Activated naive CD4-positive, alpha-beta T cell treated with anti-CD3 and anti-CD28 coated beads for 36 hours (primary cell): Measurements from ENCODE around the gene B3GNT8. TPM values are rescaled to one million over a fixed set of nuclear protein-coding genes. Genes with fewer than 3 reads are reported as not detected.

Source experiments
- CTCF ChIA-PET: fragments of 350-600 bp; sonication (Branson Sonifier 250); formaldehyde crosslinking; loops from one replicate; lab custom pipeline; 2021; ENCODE audit warnings: antibody characterized with exemption; lab: Charles Lee
- DNase-seq: peaks from one replicate; pipeline ENCODE4 v3.0.0-alpha.2; 2020
- H3K27ac Mint-ChIP-seq: one replicate; pipeline ENCODE4 v1.8.0; 2021; ENCODE audit warnings: mild to moderate bottlenecking, mixed read lengths
- H3K27me3 Mint-ChIP-seq: one replicate; pipeline ENCODE4 v1.8.0; 2021; ENCODE audit warnings: low read depth, mixed read lengths
- H3K36me3 Mint-ChIP-seq: one replicate; pipeline ENCODE4 v1.8.0; 2021; ENCODE audit warnings: low read depth, mixed read lengths
- H3K4me1 Mint-ChIP-seq: one replicate; pipeline ENCODE4 v1.8.0; 2021; ENCODE audit warnings: low read depth, mixed read lengths
- H3K4me3 Mint-ChIP-seq: one replicate; pipeline ENCODE4 v1.8.0; 2021; ENCODE audit warnings: mild to moderate bottlenecking, moderate library complexity, mixed read lengths
- H3K9me3 Mint-ChIP-seq: one replicate; pipeline ENCODE4 v1.8.0; 2021; ENCODE audit warnings: mixed read lengths
- intact Hi-C: fragments of 100-400 bp; cut with micrococcal nuclease; formaldehyde crosslinking; loops from one replicate; pipeline ENCODE4 v1.15.1; 2023
- total RNA-seq, 2 experiments: library from RNA; stranded (reverse); gene quantifications; one replicate each; pipeline ENCODE4 v1.2.3, GENCODE V29; 2021

B3GNT8 gene
- total RNA-seq, 2 experiments from 2014 or later = 0.29 TPM; not detected in 1

DNA sequence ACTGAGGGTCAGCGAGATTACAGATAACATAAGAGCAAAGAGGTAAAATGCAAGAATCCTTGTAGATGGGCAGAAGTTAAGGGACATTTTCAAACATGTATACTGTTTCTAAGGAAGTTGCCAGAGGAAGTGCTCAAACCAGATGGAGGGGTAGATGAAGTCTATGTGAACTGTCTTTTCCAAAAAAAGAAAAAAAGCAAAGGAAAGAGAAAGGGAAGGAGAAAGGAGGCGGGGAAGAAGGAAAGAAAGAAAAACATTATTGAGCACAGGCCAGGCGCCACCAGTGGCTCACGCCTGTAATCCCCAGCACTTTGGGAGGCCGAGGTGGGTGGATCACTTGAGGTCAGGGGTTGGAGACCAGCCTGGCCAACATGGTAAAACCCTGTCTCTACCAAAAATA is 7.3 kb upstream of the B3GNT8 start:
- H3K9me3 Mint-ChIP-seq = no peaks in the 10 kb centered on the region
- intact Hi-C loops = no loop called here
- no peaks in the 10 kb centered on the region for H3K27me3 Mint-ChIP-seq
- peaks cover 10% of the 10 kb centered on the region for H3K4me1 Mint-ChIP-seq
- no peak for DNase-seq
- CTCF ChIA-PET = interaction anchor here (0.6 to 2.0 kb wide), 2 partner anchors 15 to 53 kb away, joined by 5 to 9 read pairs; no protein-coding TSS in a partner anchor
- no peak overlapping the region for H3K27ac Mint-ChIP-seq
- H3K36me3 Mint-ChIP-seq = peaks cover 10% of the 10 kb centered on the region
- no peak overlapping the region for H3K4me3 Mint-ChIP-seq

DNA sequence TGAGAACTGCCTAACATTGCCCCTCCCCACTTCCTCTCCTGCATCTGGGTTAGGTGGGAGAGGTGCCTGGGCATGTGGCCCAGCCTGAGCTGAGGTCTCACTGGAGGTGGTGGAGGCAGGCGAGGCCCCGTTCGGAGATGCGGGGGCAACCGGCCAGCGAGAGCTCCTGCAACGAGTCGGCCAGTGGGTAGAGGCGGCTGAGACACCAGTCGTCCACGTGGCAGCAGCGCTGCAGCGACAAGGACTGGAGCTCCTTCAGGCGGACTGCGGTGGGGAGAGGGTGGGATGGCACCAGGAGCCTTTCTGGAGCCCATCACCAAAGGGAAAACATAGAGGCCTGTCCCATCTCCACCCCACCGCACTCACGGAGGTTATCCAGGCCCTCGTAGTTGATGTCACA is 6.0 kb upstream of the B3GNT8 start:
- Mint-ChIP-seq H3K4me1 (peaks cover 10% of the 10 kb centered on the region), H3K27ac (peak overlapping the region; percentile 53), H3K36me3 (peaks cover 11% of the 10 kb centered on the region), H3K9me3 (no peaks in the 10 kb centered on the region), H3K27me3 (no peaks in the 10 kb centered on the region), H3K4me3 (no peak overlapping the region)
- intact Hi-C loops = no loop called here
- CTCF ChIA-PET = interaction anchor here (0.6 kb wide), 1 partner anchor 904 kb away, joined by 3 read pairs; no protein-coding TSS in a partner anchor
- no peak for DNase-seq

DNA sequence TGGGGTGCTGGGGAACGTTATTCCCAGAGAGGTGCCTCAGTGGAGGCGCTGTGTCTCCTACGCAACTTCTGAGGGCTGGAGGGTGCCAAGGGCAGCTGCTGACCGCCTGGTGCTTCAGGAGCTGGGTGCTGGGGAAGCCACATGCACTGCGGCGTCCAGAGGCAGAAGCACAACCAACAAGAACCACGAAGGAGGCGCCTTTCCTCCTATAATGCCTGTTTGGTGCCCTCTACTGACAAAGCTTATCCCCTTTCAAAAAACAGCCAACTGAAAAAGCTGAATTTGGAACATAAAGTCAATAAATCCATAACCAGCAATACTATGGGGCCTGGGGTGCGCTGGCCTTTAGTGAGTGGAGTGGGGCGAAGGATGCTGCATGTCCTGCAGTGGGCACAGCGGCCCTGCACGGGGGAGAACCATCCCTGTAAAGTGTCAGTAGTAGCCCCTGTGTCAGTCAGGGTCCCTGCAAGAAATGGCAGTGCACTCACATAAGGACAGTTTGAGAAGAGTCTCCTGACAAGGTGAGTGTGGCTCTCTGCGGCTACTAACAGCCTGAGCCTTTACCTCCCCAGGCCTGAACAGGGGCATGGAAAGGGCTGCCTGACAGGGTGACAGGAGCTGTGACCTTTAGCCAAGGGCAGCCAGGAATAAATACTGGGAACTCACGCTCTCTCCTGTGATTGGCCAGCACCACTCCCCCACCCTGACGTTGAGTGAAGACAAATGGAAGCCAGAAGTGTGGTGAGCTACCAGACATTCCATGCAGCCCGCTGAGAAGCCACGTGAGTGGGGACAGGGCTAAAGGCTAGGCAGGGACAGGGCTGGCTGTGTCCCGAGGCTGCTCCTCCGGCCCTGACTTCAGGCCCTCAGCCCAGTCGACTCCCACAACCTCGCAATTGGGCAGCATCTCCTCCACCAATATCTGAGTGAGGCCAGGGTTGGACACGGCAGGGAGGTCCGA is 4.5 kb upstream of the B3GNT8 start:
- Mint-ChIP-seq H3K27ac (no peak overlapping the region), H3K4me1 (peaks cover 24% of the 10 kb centered on the region), H3K4me3 (no peak overlapping the region), H3K9me3 (no peaks in the 10 kb centered on the region), H3K36me3 (peaks cover 8% of the 10 kb centered on the region), H3K27me3 (no peaks in the 10 kb centered on the region)
- intact Hi-C loops = no loop called here
- no peak for DNase-seq
- CTCF ChIA-PET = interaction anchor here (0.6 to 1.5 kb wide), 5 partner anchors 18 to 268 kb away, joined by 3 to 7 read pairs (median 4); no protein-coding TSS in a partner anchor

- peaks cover 22% of the 10 kb centered on the region for H3K4me1 Mint-ChIP-seq
- H3K9me3 Mint-ChIP-seq = no peaks in the 10 kb centered on the region
- intact Hi-C loops = no loop called here
- H3K4me3 Mint-ChIP-seq = no peak overlapping the region
- no peak for DNase-seq
- H3K36me3 Mint-ChIP-seq = peaks cover 8% of the 10 kb centered on the region
- CTCF ChIA-PET = interaction anchor here (1.1 to 1.5 kb wide), 4 partner anchors 19 to 227 kb away, joined by 3 to 4 read pairs (median 4); no protein-coding TSS in a partner anchor
- no peak overlapping the region for H3K27ac Mint-ChIP-seq
- no peaks in the 10 kb centered on the region for H3K27me3 Mint-ChIP-seq
Observed at GRCh38 chr19:41430922-41431321, 3.7 kb upstream of the B3GNT8 start.

GRCh38 chr19:41428481-41428859 is 1.3 kb upstream of the B3GNT8 start:
- CTCF ChIA-PET = interaction anchor here (0.8 to 1.7 kb wide), 3 partner anchors 9 to 135 kb away, joined by 3 to 12 read pairs (median 3); partner anchors contain the start of gene DMAC2
- no peaks in the 10 kb centered on the region for H3K27me3 Mint-ChIP-seq
- intact Hi-C loops = loop anchor here (5.0 kb wide), 1 partner anchor 226 kb away; no protein-coding TSS in a partner anchor
- H3K27ac Mint-ChIP-seq = peak overlapping the region; percentile 41
- no peak overlapping the region for H3K4me3 Mint-ChIP-seq
- peaks cover 23% of the 10 kb centered on the region for H3K4me1 Mint-ChIP-seq
- H3K36me3 Mint-ChIP-seq = peaks cover 8% of the 10 kb centered on the region
- DNase-seq = no peak
- no peaks in the 10 kb centered on the region for H3K9me3 Mint-ChIP-seq

DNA sequence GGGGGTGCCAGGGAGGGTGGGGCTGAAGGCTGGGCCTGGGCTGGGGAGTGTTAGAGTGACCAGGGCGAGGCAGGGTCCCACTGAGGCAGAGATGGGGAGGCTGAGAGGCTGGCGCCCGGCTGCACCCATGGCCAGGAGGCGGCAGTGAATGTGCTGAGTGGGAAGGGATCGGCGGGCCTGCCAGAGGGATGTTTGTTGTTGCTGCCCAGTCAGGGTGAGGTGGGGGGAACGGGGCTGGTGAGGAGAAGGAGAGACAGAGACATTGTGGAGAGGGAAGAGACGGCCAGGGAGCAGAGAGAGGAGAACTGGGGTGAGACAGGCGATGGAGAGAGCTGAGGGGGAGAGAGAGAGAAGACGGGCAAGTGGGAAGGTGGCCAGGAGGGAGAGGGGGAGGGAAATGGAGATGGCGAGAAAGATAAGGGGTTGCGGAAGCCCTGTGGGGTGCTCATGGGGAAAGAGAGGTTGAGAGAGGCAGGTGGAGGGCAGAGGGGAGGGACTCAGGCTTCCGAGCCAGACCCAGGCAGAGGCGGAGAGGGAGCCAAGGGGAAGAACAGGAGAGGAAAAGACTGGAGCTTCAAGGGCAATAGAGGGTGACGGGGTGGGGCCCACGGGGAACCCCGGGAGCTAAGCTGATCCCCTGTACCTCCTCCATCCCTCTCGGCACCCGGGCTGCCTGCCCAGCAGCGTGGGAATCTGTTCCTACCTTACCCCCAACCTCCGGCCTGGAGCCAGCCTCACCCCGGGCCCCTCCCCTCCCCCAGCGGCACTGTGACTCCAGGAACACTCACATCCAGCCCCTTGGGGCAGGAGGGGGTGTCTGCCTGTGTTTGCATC is 690 bp upstream of the B3GNT8 start:
- peaks cover 23% of the 10 kb centered on the region for H3K4me1 Mint-ChIP-seq
- H3K27ac Mint-ChIP-seq = peak overlapping the region; percentile 74
- peaks cover 8% of the 10 kb centered on the region for H3K36me3 Mint-ChIP-seq
- intact Hi-C loops = loop anchor here (5.0 kb wide), 1 partner anchor 226 kb away; no protein-coding TSS in a partner anchor
- CTCF ChIA-PET = interaction anchor here (0.8 to 1.7 kb wide), 3 partner anchors 10 to 136 kb away, joined by 3 to 12 read pairs (median 3); partner anchors contain the start of gene DMAC2
- peak overlapping the region; percentile 65 for H3K4me3 Mint-ChIP-seq
- peak; percentile 26 for DNase-seq
- H3K9me3 Mint-ChIP-seq = no peaks in the 10 kb centered on the region
- H3K27me3 Mint-ChIP-seq = no peaks in the 10 kb centered on the region

DNA sequence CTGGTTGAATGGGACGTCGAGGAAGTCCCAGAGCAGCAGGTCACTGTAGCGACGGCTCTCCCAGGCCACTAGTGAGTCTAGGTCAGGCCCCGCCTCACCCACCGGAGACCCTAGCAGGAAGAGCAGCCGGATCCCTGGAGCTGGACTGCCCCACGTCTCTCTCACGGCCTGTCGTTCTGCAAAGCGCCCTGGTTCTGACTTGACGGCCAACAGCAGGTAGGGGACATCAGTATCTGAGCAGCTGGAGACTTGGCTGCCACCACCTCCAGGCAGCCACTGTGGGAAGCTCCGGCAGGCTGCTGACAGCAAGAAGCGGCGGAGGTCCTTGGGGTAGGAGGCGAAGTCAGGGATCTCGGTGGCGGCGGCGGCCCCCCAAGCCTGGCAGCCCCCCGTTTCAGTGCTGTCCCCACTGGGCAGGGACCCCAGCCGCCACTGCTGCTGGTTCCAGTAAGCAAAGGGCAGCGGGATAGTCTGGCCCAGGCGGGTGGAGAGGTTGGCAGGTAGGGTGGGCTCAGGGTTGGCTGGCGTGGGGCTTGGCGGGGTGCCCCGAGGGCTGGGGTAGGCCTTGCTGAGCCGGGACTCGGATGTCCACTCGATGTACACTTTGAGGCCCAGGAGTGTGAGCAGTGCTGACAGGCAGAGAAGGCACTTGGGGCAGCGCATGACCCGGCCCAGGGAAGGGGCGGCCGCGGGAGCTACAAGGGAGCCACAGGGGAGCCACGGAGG is 895 bp downstream of the B3GNT8 start:
- CTCF ChIA-PET = interaction anchor here (0.5 kb wide), 1 partner anchor 127 kb away, joined by 3 read pairs; no protein-coding TSS in a partner anchor
- DNase-seq = no peak

DNA sequence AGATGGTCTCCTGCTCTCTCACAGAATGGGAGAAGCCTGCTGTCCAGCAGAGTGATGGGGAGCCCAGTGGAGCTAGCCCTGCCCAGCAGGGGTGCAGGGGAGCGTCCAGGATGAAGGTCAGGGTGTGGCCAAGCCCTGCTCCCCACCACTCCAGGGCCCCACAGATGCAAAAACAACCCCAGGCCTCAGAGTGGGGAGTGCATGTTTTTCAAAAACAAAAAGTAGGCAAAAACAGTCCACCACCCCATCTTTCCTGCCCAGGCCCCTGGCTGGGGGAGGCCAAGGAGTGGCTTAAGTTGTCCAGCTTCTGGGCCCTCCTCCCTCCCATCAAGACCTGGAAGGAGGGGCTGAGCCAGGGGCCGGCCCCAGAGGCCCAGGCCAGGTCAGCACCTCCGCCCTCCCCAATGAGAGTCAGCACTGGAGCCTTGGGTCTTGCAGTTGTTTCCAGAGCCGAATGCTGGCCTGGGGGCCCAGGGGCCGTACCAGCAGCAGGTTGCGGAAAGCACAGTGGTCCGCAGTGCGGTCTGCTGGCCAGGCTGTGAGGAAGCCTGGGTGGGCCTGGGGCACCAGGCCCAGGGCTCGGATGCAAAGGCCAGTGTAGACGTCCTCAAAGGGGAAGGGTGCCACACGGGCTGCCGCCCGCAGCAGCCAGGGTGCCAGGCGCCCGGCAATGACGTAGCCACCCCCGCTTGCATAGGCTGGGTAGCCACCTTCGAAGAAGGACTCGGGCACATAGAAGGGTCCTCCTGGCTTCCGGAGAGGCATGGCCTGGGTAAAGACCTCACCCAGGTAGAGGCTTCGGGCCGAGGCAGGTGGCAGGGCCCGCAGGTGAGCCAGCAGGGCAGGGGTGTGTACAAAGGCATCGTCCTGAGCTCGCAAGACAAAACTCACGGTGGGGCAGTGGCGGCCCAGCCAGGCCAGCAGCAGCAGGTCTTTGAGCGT is 1.7 kb downstream of the B3GNT8 start:
- Mint-ChIP-seq H3K4me3 (no peak overlapping the region), H3K27ac (no peak overlapping the region)
- no peak for DNase-seq

More for the DNA sequence above, 895 bp downstream of the B3GNT8 start:
- H3K27me3 Mint-ChIP-seq = no peaks in the 10 kb centered on the region
- H3K9me3 Mint-ChIP-seq = no peaks in the 10 kb centered on the region
- H3K36me3 Mint-ChIP-seq = peaks cover 7% of the 10 kb centered on the region
- intact Hi-C loops = loop anchor here (5.0 kb wide), 1 partner anchor 224 kb away; no protein-coding TSS in a partner anchor
- no peak overlapping the region for H3K27ac Mint-ChIP-seq
- H3K4me1 Mint-ChIP-seq = peaks cover 23% of the 10 kb centered on the region
- no peak overlapping the region for H3K4me3 Mint-ChIP-seq

DNA sequence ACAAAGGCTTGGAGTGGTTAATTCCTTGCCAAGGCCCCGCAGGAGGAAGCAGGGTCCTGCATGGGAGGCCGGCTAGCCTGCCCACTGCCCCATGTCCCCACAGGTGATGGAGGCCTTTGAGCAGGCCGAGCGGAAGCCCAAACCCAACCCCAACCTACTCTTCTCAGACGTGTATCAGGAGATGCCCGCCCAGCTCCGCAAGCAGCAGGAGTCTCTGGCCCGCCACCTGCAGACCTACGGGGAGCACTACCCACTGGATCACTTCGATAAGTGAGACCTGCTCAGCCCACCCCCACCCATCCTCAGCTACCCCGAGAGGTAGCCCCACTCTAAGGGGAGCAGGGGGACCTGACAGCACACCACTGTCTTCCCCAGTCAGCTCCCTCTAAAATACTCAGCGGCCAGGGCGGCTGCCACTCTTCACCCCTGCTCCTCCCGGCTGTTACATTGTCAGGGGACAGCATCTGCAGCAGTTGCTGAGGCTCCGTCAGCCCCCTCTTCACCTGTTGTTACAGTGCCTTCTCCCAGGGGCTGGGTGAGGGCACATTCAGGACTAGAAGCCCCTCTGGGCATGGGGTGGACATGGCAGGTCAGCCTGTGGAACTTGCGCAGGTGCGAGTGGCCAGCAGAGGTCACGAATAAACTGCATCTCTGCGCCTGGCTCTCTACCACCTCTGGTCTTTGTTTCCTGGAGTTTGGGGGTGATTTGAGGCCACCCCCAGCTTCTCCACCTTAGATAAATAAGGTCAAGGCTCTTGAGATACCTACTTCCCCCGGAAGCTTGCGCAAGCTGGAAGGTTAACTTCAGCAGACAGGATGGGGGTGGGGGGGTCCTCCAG is 2.6 kb downstream of the B3GNT8 start:
- CTCF ChIA-PET = no interaction called here

More for the DNA sequence above, 1.7 kb downstream of the B3GNT8 start:
- no peaks in the 10 kb centered on the region for H3K27me3 Mint-ChIP-seq
- CTCF ChIA-PET = interaction anchor here (0.6 kb wide), 1 partner anchor 140 kb away, joined by 4 read pairs; no protein-coding TSS in a partner anchor
- no peaks in the 10 kb centered on the region for H3K9me3 Mint-ChIP-seq
- peaks cover 23% of the 10 kb centered on the region for H3K4me1 Mint-ChIP-seq
- intact Hi-C loops = loop anchor here (5.0 kb wide), 1 partner anchor 223 kb away; no protein-coding TSS in a partner anchor
- peaks cover 10% of the 10 kb centered on the region for H3K36me3 Mint-ChIP-seq

GRCh38 chr19:41422955-41423354 is 4.2 kb downstream of the B3GNT8 start:
- no peak for DNase-seq
- CTCF ChIA-PET = no interaction called here
- intact Hi-C loops = no loop called here
- H3K4me3 Mint-ChIP-seq = no peak overlapping the region
- no peak overlapping the region for H3K27ac Mint-ChIP-seq
- peaks cover 8% of the 10 kb centered on the region for H3K36me3 Mint-ChIP-seq
- no peaks in the 10 kb centered on the region for H3K9me3 Mint-ChIP-seq
- peaks cover 14% of the 10 kb centered on the region for H3K4me1 Mint-ChIP-seq
- no peaks in the 10 kb centered on the region for H3K27me3 Mint-ChIP-seq

More for the DNA sequence above, 2.6 kb downstream of the B3GNT8 start:
- DNase-seq = no peak
- Mint-ChIP-seq H3K36me3 (peaks cover 10% of the 10 kb centered on the region), H3K4me1 (peaks cover 23% of the 10 kb centered on the region), H3K4me3 (no peak overlapping the region), H3K9me3 (no peaks in the 10 kb centered on the region), H3K27me3 (no peaks in the 10 kb centered on the region), H3K27ac (no peak overlapping the region)
- intact Hi-C loops = loop anchor here (5.0 kb wide), 1 partner anchor 222 kb away; no protein-coding TSS in a partner anchor
